ENCODE measurements around the gene VPS13C.

Gene VPS13C

GRCh38 chr15:62093809-62094208 is 33.6 kb upstream of the VPS13C start:
- H3K4me1 ChIP-seq (ENCODE audit: control insufficient read depth, insufficient read depth, low read length): no peaks in the 10 kb centered on the region
- H3K4me3 ChIP-seq (ENCODE audit: low read depth, low read length): no peak overlapping the region
- H3K9ac ChIP-seq (ENCODE audit: low read depth, low read length): no peak overlapping the region
- no peaks in the 10 kb centered on the region for H3K36me3 ChIP-seq (ENCODE audit: control insufficient read depth, insufficient read depth, low read length)
- no peaks in the 10 kb centered on the region for H3K27me3 ChIP-seq (ENCODE audit: control insufficient read depth, insufficient read depth, low read length)
- H3K27ac ChIP-seq (ENCODE audit: low read depth, low read length): no peak overlapping the region
- H3K9me3 ChIP-seq (ENCODE audit: control insufficient read depth, insufficient read depth, low read length): no peaks in the 10 kb centered on the region

- no peak overlapping the region for H3K4me3 ChIP-seq (ENCODE audit: low read depth, low read length)
- no peak overlapping the region for H3K9ac ChIP-seq (ENCODE audit: low read depth, low read length)
- no peaks in the 10 kb centered on the region for H3K27me3 ChIP-seq (ENCODE audit: control insufficient read depth, insufficient read depth, low read length)
- H3K4me1 ChIP-seq (ENCODE audit: control insufficient read depth, insufficient read depth, low read length): no peaks in the 10 kb centered on the region
- H3K9me3 ChIP-seq (ENCODE audit: control insufficient read depth, insufficient read depth, low read length): no peaks in the 10 kb centered on the region
- no peaks in the 10 kb centered on the region for H3K36me3 ChIP-seq (ENCODE audit: control insufficient read depth, insufficient read depth, low read length)
- H3K27ac ChIP-seq (ENCODE audit: low read depth, low read length): no peak overlapping the region
Measured at GRCh38 chr15:62090988-62091387, 30.7 kb upstream of the VPS13C start.

- Histone ChIP-seq H3K9me3 (ENCODE audit: control insufficient read depth, insufficient read depth, low read length) (no peaks in the 10 kb centered on the region), H3K4me3 (ENCODE audit: low read depth, low read length) (no peak overlapping the region), H3K9ac (ENCODE audit: low read depth, low read length) (no peak overlapping the region), H3K4me1 (ENCODE audit: control insufficient read depth, insufficient read depth, low read length) (no peaks in the 10 kb centered on the region), H3K27ac (ENCODE audit: low read depth, low read length) (no peak overlapping the region), H3K36me3 (ENCODE audit: control insufficient read depth, insufficient read depth, low read length) (no peaks in the 10 kb centered on the region), H3K27me3 (ENCODE audit: control insufficient read depth, insufficient read depth, low read length) (no peaks in the 10 kb centered on the region)
Measured at GRCh38 chr15:62089616-62090015, 29.4 kb upstream of the VPS13C start.

GRCh38 chr15:62088353-62088693 is 28.1 kb upstream of the VPS13C start:
- Histone ChIP-seq H3K4me3 (ENCODE audit: low read depth, low read length) (no peak overlapping the region), H3K27ac (ENCODE audit: low read depth, low read length) (no peak overlapping the region), H3K9ac (ENCODE audit: low read depth, low read length) (no peak overlapping the region), H3K36me3 (ENCODE audit: control insufficient read depth, insufficient read depth, low read length) (no peaks in the 10 kb centered on the region), H3K9me3 (ENCODE audit: control insufficient read depth, insufficient read depth, low read length) (no peaks in the 10 kb centered on the region), H3K27me3 (ENCODE audit: control insufficient read depth, insufficient read depth, low read length) (no peaks in the 10 kb centered on the region), H3K4me1 (ENCODE audit: control insufficient read depth, insufficient read depth, low read length) (no peaks in the 10 kb centered on the region)

- no peak overlapping the region for H3K27ac ChIP-seq (ENCODE audit: low read depth, low read length)
Measured at GRCh38 chr15:62087671-62088352, 27.6 kb upstream of the VPS13C start.

GRCh38 chr15:62085740-62086139 is 25.5 kb upstream of the VPS13C start:
- Histone ChIP-seq H3K36me3 (ENCODE audit: control insufficient read depth, insufficient read depth, low read length) (no peaks in the 10 kb centered on the region), H3K27ac (ENCODE audit: low read depth, low read length) (no peak overlapping the region), H3K4me3 (ENCODE audit: low read depth, low read length) (no peak overlapping the region), H3K9ac (ENCODE audit: low read depth, low read length) (no peak overlapping the region), H3K9me3 (ENCODE audit: control insufficient read depth, insufficient read depth, low read length) (no peaks in the 10 kb centered on the region), H3K27me3 (ENCODE audit: control insufficient read depth, insufficient read depth, low read length) (no peaks in the 10 kb centered on the region), H3K4me1 (ENCODE audit: control insufficient read depth, insufficient read depth, low read length) (no peaks in the 10 kb centered on the region)

More at GRCh38 chr15:62087671-62088352, 27.6 kb upstream of the VPS13C start:
- H3K36me3 ChIP-seq (ENCODE audit: control insufficient read depth, insufficient read depth, low read length): no peaks in the 10 kb centered on the region
- H3K4me1 ChIP-seq (ENCODE audit: control insufficient read depth, insufficient read depth, low read length): no peaks in the 10 kb centered on the region
- no peak overlapping the region for H3K9ac ChIP-seq (ENCODE audit: low read depth, low read length)
- H3K4me3 ChIP-seq (ENCODE audit: low read depth, low read length): no peak overlapping the region
- H3K9me3 ChIP-seq (ENCODE audit: control insufficient read depth, insufficient read depth, low read length): no peaks in the 10 kb centered on the region
- no peaks in the 10 kb centered on the region for H3K27me3 ChIP-seq (ENCODE audit: control insufficient read depth, insufficient read depth, low read length)

GRCh38 chr15:62083194-62084154 is 23.2 kb upstream of the VPS13C start:
- H3K27ac ChIP-seq (ENCODE audit: low read depth, low read length): no peak overlapping the region
- no peaks in the 10 kb centered on the region for H3K9me3 ChIP-seq (ENCODE audit: control insufficient read depth, insufficient read depth, low read length)
- H3K4me1 ChIP-seq (ENCODE audit: control insufficient read depth, insufficient read depth, low read length): no peaks in the 10 kb centered on the region
- H3K27me3 ChIP-seq (ENCODE audit: control insufficient read depth, insufficient read depth, low read length): no peaks in the 10 kb centered on the region
- no peak overlapping the region for H3K9ac ChIP-seq (ENCODE audit: low read depth, low read length)
- no peaks in the 10 kb centered on the region for H3K36me3 ChIP-seq (ENCODE audit: control insufficient read depth, insufficient read depth, low read length)
- no peak overlapping the region for H3K4me3 ChIP-seq (ENCODE audit: low read depth, low read length)

- Histone ChIP-seq H3K9me3 (ENCODE audit: control insufficient read depth, insufficient read depth, low read length) (no peaks in the 10 kb centered on the region), H3K27ac (ENCODE audit: low read depth, low read length) (no peak overlapping the region), H3K4me1 (ENCODE audit: control insufficient read depth, insufficient read depth, low read length) (no peaks in the 10 kb centered on the region), H3K9ac (ENCODE audit: low read depth, low read length) (no peak overlapping the region), H3K27me3 (ENCODE audit: control insufficient read depth, insufficient read depth, low read length) (no peaks in the 10 kb centered on the region), H3K36me3 (ENCODE audit: control insufficient read depth, insufficient read depth, low read length) (no peaks in the 10 kb centered on the region), H3K4me3 (ENCODE audit: low read depth, low read length) (no peak overlapping the region)
Measured at GRCh38 chr15:62079594-62079993, 19.3 kb upstream of the VPS13C start.

GRCh38 chr15:62075595-62076277 is 15.5 kb upstream of the VPS13C start:
- H3K36me3 ChIP-seq (ENCODE audit: control insufficient read depth, insufficient read depth, low read length): no peaks in the 10 kb centered on the region
- no peaks in the 10 kb centered on the region; the same call in 1 of the 2 replicates for H3K27me3 ChIP-seq (ENCODE audit: control insufficient read depth, insufficient read depth, low read length)
- H3K4me1 ChIP-seq (ENCODE audit: control insufficient read depth, insufficient read depth, low read length): no peaks in the 10 kb centered on the region
- H3K27ac ChIP-seq (ENCODE audit: low read depth, low read length): no peak overlapping the region
- no peak overlapping the region for H3K9ac ChIP-seq (ENCODE audit: low read depth, low read length)
- no peaks in the 10 kb centered on the region for H3K9me3 ChIP-seq (ENCODE audit: control insufficient read depth, insufficient read depth, low read length)
- H3K4me3 ChIP-seq (ENCODE audit: low read depth, low read length): no peak overlapping the region

- Histone ChIP-seq H3K27ac (ENCODE audit: low read depth, low read length) (no peak overlapping the region), H3K4me3 (ENCODE audit: low read depth, low read length) (no peak overlapping the region), H3K36me3 (ENCODE audit: control insufficient read depth, insufficient read depth, low read length) (no peaks in the 10 kb centered on the region), H3K9me3 (ENCODE audit: control insufficient read depth, insufficient read depth, low read length) (no peaks in the 10 kb centered on the region), H3K9ac (ENCODE audit: low read depth, low read length) (no peak overlapping the region), H3K27me3 (ENCODE audit: control insufficient read depth, insufficient read depth, low read length) (peaks cover 38% of the 10 kb centered on the region), H3K4me1 (ENCODE audit: control insufficient read depth, insufficient read depth, low read length) (peaks cover 8% of the 10 kb centered on the region; the same call in 1 of the 2 replicates)
Measured at GRCh38 chr15:62071711-62072308, 11.6 kb upstream of the VPS13C start.

All from HUES48 (cell line).